OCI-M2 (cell line): Measurements from ENCODE around the gene SLC14A1.
"Not testable (repeated sequence)": the region's sequence is repeated elsewhere in the genome, so short reads cannot be mapped to it uniquely, and the experiment has no call there.

Source experiments
- DNase-seq: peaks from one replicate; lab custom pipeline; 2025; ENCODE audit not compliant: unreplicated experiment; lab: John Stamatoyannopoulos, UW

The SLC14A1 gene

GRCh38 chr18:45757005-45757404 is 33.0 kb downstream of the SLC14A1 start:
- DNase-seq, result no peak

- DNase-seq, result not testable (repeated sequence)
These were observed 33.7 kb downstream of the SLC14A1 start for GRCh38 chr18:45757644-45758043.

- DNase-seq, result no peak
These were observed 36.6 kb downstream of the SLC14A1 start for GRCh38 chr18:45760462-45761036.

GRCh38 chr18:45761512-45762114 is 37.6 kb downstream of the SLC14A1 start:
- DNase-seq, result peak; percentile 47

GRCh38 chr18:45764000-45764686 is 40.2 kb downstream of the SLC14A1 start:
- DNase-seq, result no peak

- DNase-seq, result no peak
These were observed 41.8 kb downstream of the SLC14A1 start for GRCh38 chr18:45765796-45766195.

- DNase-seq, result no peak
These were observed 47.9 kb downstream of the SLC14A1 start for GRCh38 chr18:45771587-45772480.

GRCh38 chr18:45774065-45774521 is 50.1 kb downstream of the SLC14A1 start:
- no peak for DNase-seq

- no peak for DNase-seq
These were observed 51.3 kb downstream of the SLC14A1 start for GRCh38 chr18:45775241-45775676.

GRCh38 chr18:45775743-45776142 is 51.8 kb downstream of the SLC14A1 start:
- DNase-seq, result no peak

GRCh38 chr18:45777393-45777792 is 53.4 kb downstream of the SLC14A1 start:
- DNase-seq, result no peak

- no peak for DNase-seq
These were observed 56.6 kb downstream of the SLC14A1 start for GRCh38 chr18:45780568-45780967.

- no peak for DNase-seq
These were observed 58.7 kb downstream of the SLC14A1 start for GRCh38 chr18:45782662-45783061.

GRCh38 chr18:45783097-45784075 is 59.4 kb downstream of the SLC14A1 start:
- no peak for DNase-seq

GRCh38 chr18:45785134-45785533 is 61.2 kb downstream of the SLC14A1 start:
- DNase-seq, result no peak

- no peak for DNase-seq
These were observed 63.0 kb downstream of the SLC14A1 start for GRCh38 chr18:45786941-45787340.

- no peak for DNase-seq
These were observed 63.4 kb downstream of the SLC14A1 start for GRCh38 chr18:45787346-45787745.

GRCh38 chr18:45788861-45789260 is 64.9 kb downstream of the SLC14A1 start:
- no peak for DNase-seq

GRCh38 chr18:45792506-45793263 is 68.7 kb downstream of the SLC14A1 start:
- no peak for DNase-seq
